HG03196 (cell line): ENCODE measurements around the gene ZNF285.
"Not testable (repeated sequence)": the region's sequence is repeated elsewhere in the genome, so short reads cannot be mapped to it uniquely, and the experiment has no call there.

Source experiments
- ATAC-seq: cut with Tn5 transposase; IDR thresholded peaks from one replicate; pipeline ENCODE4 v1.9.1; 2021; ENCODE audit not compliant: unreplicated experiment

ZNF285 gene

GRCh38 chr19:44401139-44402115 is at the start of gene ZNF285:
TSS of gene ZNF285 (minus strand) at chr19:44401608. CDS start at chr19:44397213, 4,395 bp downstream.
- ATAC-seq = no peak

GRCh38 chr19:44447916-44448674 is 46.7 kb upstream of the ZNF285 start, which contains the start of gene ZNF229:
TSS of gene ZNF229 (minus strand) at chr19:44448472. CDS start at chr19:44442847, 5,625 bp downstream.
- no peak for ATAC-seq

GRCh38 chr19:44438441-44438840 is 37.0 kb upstream of the ZNF285 start:
- no peak for ATAC-seq

- no peak for ATAC-seq
These were observed 34.0 kb upstream of the ZNF285 start for GRCh38 chr19:44435441-44435840.

- ATAC-seq = no peak
These were observed 29.5 kb upstream of the ZNF285 start for GRCh38 chr19:44430956-44431355.

- ATAC-seq = not testable (repeated sequence)
These were observed 14.1 kb upstream of the ZNF285 start for GRCh38 chr19:44415553-44415952.

GRCh38 chr19:44389268-44389667 is 12.1 kb downstream of the ZNF285 start:
- not testable (repeated sequence) for ATAC-seq

GRCh38 chr19:44374789-44375188 is 26.6 kb downstream of the ZNF285 start:
- ATAC-seq = no peak

- no peak for ATAC-seq
These were observed 29.5 kb downstream of the ZNF285 start for GRCh38 chr19:44371815-44372480.

GRCh38 chr19:44367024-44367423 is 34.4 kb downstream of the ZNF285 start:
- no peak for ATAC-seq

GRCh38 chr19:44356383-44357111 is 44.9 kb downstream of the ZNF285 start, which contains the start of gene ZNF112:
TSS of gene ZNF112 (minus strand) at chr19:44356680. CDS start at chr19:44340539, 16,141 bp downstream.
- no peak for ATAC-seq

- no peak for ATAC-seq
These were observed 54.9 kb downstream of the ZNF285 start for GRCh38 chr19:44346556-44346955.

GRCh38 chr19:44345959-44346358 is 55.4 kb downstream of the ZNF285 start:
- no peak for ATAC-seq

- no peak for ATAC-seq
These were observed 57.2 kb downstream of the ZNF285 start for GRCh38 chr19:44344255-44344654.

- no peak for ATAC-seq
These were observed 59.6 kb downstream of the ZNF285 start for GRCh38 chr19:44341794-44342193.

GRCh38 chr19:44334639-44335038 is 66.8 kb downstream of the ZNF285 start:
- ATAC-seq = not testable (repeated sequence)
